ENCODE data around the gene AMOT. TPM values are rescaled to one million over a fixed set of nuclear protein-coding genes. Genes with fewer than 3 reads are reported as not detected.
A peak's percentile ranks its signal among the peaks of the same experiment; 100 is the strongest.

AMOT gene
- total and polyA plus RNA-seq, 2 experiments from 2014 or later: 52.1 to 93.3 TPM

DNA sequence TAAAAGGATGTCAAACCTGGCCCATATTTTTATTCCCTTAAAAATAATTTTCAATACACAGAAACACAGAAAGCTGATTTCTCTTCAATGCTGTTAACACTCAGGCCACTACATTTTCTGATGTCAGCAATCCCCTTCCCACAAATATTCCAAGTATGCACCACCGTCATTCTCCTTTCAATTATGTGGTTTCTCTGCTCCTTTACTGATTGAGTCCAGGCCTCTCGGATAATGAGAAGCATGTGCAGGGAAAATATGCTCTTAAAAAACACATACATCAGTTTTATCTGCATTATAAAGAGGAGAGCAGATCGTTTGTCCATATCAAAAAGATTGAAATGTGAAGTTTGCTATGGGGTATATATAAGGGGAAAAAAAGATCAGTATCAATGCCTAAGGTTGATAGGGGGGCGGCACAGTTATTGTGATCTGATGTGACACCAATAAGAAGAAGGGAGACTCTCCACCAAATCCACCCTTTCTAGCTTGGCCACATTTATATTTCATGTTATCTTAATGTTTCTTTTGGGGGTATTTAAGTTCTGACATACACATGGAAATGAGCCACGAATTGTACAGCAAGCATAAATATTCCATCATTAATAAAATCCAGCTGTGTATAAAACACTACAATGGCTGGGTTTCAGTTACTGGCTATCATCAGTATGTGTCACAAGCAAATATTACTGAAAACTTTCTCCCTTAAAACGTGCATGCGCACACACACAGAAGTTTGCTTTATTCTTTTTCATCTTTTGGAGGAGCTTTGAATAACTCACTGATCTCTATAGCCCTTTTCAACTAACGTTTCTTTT, 6.4 kb downstream of the AMOT start:
- Histone ChIP-seq H3K27me3 (no peaks in the 10 kb centered on the region), H2AFZ (no peak overlapping the region), H3K9me3 (ENCODE audit: low read depth) (no peaks in the 10 kb centered on the region), H3K4me2 (peak overlapping the region; percentile 64), H4K20me1 (ENCODE audit: insufficient read depth, poor library complexity, severe bottlenecking) (no peaks in the 10 kb centered on the region), H3K4me1 (ENCODE audit: insufficient read depth) (peaks cover 54% of the 10 kb centered on the region), H3K79me2 (peaks cover 83% of the 10 kb centered on the region), H3K27ac (peak overlapping the region; percentile 75), H3K4me3 (no peak overlapping the region), H3K36me3 (replicated peaks; ENCODE audit: insufficient read depth, low read depth) (no peaks in the 10 kb centered on the region), H3K9me2 (replicated peaks; ENCODE audit: insufficient read depth) (no peaks in the 10 kb centered on the region)
- peak; percentile 47 for DNase-seq (ENCODE audit: low spot score)
- WGBS (ENCODE audit: low lambda C conversion rate, missing lambda C conversion rate): 32% methylated on average over 8 of the region's 8 CpGs
- TF ChIP-seq EZH2phosphoT487 (IDR thresholded peaks at IDR 0.05; ENCODE audit: low read depth, severe bottlenecking, unreplicated experiment) (no peak), EZH2 (IDR thresholded peaks at IDR 0.05; ENCODE audit: borderline replicate concordance) (no peak)
- TF ChIP-seq, protein P1, sequence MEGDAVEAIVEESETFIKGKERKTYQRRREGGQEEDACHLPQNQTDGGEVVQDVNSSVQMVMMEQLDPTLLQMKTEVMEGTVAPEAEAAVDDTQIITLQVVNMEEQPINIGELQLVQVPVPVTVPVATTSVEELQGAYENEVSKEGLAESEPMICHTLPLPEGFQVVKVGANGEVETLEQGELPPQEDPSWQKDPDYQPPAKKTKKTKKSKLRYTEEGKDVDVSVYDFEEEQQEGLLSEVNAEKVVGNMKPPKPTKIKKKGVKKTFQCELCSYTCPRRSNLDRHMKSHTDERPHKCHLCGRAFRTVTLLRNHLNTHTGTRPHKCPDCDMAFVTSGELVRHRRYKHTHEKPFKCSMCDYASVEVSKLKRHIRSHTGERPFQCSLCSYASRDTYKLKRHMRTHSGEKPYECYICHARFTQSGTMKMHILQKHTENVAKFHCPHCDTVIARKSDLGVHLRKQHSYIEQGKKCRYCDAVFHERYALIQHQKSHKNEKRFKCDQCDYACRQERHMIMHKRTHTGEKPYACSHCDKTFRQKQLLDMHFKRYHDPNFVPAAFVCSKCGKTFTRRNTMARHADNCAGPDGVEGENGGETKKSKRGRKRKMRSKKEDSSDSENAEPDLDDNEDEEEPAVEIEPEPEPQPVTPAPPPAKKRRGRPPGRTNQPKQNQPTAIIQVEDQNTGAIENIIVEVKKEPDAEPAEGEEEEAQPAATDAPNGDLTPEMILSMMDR (IDR thresholded peaks at IDR 0.05; ENCODE audit: poor library complexity): no peak

DNA sequence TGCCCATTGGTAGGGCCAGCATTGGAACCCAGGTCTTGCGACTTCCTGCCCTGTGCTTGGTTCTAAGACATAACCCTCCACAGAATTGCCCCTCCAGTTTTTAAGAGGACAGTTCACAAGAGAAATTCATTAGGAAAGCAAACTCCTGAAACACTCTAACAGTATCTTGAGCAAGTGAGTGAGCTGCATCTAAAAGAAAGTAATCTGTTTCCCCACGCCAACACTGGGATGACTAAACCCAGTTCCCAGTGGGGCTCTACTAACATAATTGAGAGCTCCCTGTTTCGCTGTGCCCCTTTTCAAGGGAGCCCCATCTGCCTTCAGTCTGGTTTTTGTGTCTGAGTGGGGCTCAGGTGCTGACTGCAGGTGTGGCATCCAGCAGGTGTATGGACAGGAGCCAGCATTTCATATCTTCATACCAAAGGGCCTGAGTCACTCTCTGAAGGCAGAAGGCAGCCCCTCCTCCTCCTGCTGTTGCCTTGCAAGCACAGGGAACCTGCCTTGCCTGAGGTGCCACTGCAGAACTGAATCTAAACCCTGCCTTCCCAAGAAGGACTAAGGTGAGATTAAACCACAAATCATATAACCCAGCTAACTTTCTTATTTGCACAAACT, 8.0 kb downstream of the AMOT start:
- Histone ChIP-seq H3K9me3 (ENCODE audit: low read depth) (no peaks in the 10 kb centered on the region), H3K27me3 (no peaks in the 10 kb centered on the region), H3K4me1 (ENCODE audit: insufficient read depth) (peaks cover 48% of the 10 kb centered on the region), H3K36me3 (replicated peaks; ENCODE audit: insufficient read depth, low read depth) (no peaks in the 10 kb centered on the region), H3K4me2 (peak overlapping the region; percentile 64), H3K27ac (peak overlapping the region; percentile 75), H4K20me1 (ENCODE audit: insufficient read depth, poor library complexity, severe bottlenecking) (no peaks in the 10 kb centered on the region), H3K9me2 (replicated peaks; ENCODE audit: insufficient read depth) (no peaks in the 10 kb centered on the region), H2AFZ (no peak overlapping the region), H3K79me2 (peaks cover 81% of the 10 kb centered on the region), H3K4me3 (no peak overlapping the region)
- peak; percentile 89 for DNase-seq (ENCODE audit: low spot score)
- TF ChIP-seq, protein P1 (IDR thresholded peaks at IDR 0.05; ENCODE audit: poor library complexity): no peak
- TF ChIP-seq EZH2phosphoT487 (IDR thresholded peaks at IDR 0.05; ENCODE audit: low read depth, severe bottlenecking, unreplicated experiment) (no peak), EZH2 (IDR thresholded peaks at IDR 0.05; ENCODE audit: borderline replicate concordance) (no peak)
- WGBS (ENCODE audit: low lambda C conversion rate, missing lambda C conversion rate): 72% methylated on average over 3 of the region's 3 CpGs

DNA sequence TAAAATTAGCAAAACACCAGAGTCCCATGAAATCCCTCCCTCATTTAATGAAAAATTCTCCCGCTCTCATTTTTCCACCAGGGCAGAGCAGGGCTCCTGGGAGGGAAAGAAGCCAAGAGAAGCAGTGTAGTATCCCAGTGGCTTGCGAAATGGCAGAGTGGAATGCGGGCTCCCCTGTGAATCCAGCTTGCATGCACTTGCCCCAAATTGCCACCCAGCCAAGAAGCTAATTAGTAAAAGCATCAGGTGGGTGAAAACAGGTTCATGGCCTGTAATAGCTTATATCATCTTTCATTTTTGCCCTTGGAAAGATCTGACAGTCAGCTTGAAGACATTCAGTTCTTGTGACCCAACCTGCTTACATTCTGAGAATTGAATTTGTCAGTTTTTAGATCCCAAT, 10.1 kb downstream of the AMOT start:
- TF ChIP-seq EZH2phosphoT487 (IDR thresholded peaks at IDR 0.05; ENCODE audit: low read depth, severe bottlenecking, unreplicated experiment) (no peak), EZH2 (IDR thresholded peaks at IDR 0.05; ENCODE audit: borderline replicate concordance) (no peak)
- TF ChIP-seq, protein P1 (IDR thresholded peaks at IDR 0.05; ENCODE audit: poor library complexity): no peak
- Histone ChIP-seq H2AFZ (no peak overlapping the region), H3K79me2 (peaks cover 79% of the 10 kb centered on the region), H3K4me3 (no peak overlapping the region), H3K27ac (no peak overlapping the region), H3K9me3 (ENCODE audit: low read depth) (no peaks in the 10 kb centered on the region), H4K20me1 (ENCODE audit: insufficient read depth, poor library complexity, severe bottlenecking) (no peaks in the 10 kb centered on the region), H3K9me2 (replicated peaks; ENCODE audit: insufficient read depth) (no peaks in the 10 kb centered on the region), H3K36me3 (replicated peaks; ENCODE audit: insufficient read depth, low read depth) (no peaks in the 10 kb centered on the region), H3K4me2 (no peak overlapping the region), H3K4me1 (ENCODE audit: insufficient read depth) (peaks cover 32% of the 10 kb centered on the region), H3K27me3 (no peaks in the 10 kb centered on the region)
- no peak for DNase-seq (ENCODE audit: low spot score)
- 94% methylated on average over 3 of the region's 3 CpGs for WGBS (ENCODE audit: low lambda C conversion rate, missing lambda C conversion rate)
